Middle frontal gyrus (tissue), 1 donor: ENCODE measurements around the gene ITPA.
"Not testable (repeated sequence)": the region's sequence is repeated elsewhere in the genome, so short reads cannot be mapped to it uniquely, and the experiment has no call there.

Source experiments
- DNase-seq: peaks from one replicate; pipeline ENCODE4 v3.0.0-alpha.2; 2015; ENCODE audit warnings: low spot score; ENCODE audit errors: extremely low spot score

The ITPA gene

DNA sequence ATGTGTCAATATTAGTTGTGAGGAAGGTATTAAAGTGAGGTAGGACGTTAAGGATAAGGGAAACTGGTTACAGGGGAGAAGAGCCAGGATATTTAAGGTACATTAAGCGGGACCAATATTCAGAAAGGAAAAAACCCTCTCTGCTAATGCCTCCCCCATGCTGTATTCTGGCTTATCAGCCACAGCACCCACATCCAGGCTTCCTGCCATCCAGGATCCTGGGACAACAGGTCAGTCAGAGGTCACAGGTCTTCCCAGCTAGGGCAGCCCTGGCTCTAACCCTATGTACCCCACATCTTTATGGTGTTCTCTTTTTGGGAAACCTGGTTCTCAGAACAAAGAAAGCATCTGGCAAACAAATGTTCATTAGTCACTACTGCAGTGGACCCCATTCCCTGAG lies 10.1 kb upstream of the ITPA start:
- DNase-seq, result no peak

DNA sequence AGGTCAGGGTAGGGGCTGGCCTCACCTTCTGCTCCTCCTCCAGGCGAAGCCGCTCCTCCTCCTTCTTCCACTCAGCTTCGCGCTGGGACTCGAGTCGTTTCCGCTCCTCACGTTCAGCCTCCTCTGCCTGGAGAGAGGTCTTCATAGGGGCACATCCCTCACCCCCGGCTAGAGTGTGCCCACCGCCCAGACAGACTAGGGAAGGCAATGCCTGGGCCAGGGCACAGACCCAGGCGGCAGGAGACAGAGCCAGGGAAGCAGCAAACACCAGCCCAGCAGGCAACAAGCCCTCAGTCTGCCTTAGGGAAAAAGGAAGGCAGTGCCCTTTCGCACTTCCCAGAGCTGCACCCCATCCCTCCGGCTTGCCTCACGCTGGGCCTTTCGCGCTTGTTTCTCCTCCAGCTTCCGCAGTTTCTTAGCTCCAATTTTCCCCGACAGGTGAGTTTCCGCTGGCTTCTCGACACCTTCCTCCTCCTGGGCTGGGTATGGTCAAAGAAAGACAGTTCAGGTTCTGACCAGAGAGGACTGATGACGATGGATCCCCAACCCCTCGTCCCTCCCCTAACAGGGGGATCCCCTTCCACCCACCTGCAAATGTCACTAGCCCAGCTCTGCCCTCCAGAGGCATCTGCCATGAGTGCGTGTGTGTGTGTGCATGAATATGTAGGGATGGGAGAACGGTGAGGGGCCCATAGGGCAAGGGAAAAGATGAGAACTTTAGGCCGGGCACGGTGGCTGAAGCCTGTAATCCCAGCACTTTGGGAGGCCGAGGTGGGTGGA lies 9.1 kb upstream of the ITPA start:
- DNase-seq, result no peak

DNA sequence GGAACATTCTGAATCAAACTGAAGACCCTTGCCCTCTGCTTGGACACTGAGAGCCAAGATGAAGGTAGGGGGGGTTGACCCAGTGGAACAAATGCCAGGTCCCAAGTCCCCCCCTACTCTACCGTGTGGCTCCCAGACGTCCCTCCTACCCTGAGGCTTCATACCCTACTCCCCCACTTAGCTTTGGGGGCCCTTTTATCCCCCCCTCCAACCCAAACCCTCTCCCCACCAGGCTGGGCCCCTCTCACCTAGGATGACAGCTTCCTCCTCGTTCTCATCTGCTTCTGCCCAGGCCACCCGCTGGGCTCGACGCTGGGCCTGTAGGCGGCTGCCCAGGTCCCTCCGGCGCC lies 6.4 kb upstream of the ITPA start:
- no peak for DNase-seq

DNA sequence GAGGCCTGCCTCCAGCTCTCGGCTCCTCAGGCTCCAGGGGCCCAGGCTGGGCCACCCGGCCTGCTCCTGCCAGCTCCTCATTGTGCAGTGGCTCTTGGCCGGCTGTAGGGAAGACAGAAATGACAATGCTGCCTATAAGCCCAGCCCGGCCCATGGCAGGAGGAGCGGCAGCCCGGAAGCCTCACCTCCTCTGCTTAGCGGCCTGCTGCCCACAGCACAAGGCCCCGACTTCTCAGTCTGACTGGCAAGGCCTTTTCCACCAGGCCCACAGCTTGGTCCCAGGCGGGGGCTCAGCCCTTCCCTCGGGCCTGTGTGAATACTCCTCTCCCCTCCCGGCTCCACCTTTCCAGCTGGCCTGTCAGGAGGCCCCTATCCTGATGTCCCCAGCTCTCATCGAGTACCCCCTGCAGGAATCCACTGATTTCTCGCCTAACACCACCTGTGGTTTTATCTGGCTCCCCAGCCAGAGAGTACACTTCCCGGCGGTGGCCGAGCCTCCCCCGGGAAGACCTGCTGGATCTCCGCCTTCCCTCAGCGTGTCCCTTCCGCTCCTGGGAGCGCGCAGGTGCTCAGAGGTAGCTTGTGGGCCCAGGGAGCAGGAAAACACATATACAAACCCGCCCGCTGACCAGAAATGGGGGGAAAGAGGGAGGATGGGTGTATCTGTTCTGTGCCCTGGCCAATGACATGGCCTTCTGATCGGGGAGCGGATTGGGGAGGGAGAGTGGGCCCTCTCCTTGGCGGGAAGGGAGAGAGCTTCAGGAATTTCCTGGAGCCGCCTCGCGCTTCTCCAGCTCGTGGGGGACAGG lies 5.8 kb upstream of the ITPA start:
- DNase-seq, result no peak

DNA sequence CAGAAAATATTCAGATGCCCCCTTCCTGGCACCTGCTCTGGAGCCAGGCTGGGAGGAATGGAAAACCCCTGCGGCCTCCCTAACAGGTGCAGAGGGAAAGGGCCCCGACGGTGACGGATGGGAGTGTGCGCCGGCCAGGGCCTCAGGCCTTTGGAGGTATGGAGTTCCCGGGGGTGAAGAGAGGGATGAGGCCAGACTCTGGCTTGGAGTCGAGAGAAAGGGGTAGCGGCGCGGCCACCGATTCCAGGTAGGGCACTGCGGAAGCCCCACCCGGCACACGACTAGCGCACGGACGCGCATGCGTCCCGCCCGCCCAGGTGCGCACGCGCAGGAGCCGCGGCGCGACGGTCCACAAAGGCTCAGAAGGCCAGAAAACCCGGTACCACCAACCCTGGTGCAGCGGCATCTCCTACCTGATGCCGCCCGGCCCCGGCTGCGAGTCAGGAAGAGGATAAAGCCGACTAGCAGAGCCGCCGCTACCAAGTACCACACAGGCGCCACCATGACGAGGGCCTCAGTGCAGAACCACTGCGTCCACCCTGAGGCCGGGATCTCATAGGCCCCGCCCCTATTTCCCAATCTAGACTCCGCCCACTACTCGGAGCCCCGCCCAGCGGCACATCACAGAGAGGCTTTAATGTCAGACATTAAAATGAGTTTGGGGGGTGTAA lies 5.0 kb upstream of the ITPA start, which contains the start of gene DDRGK1:
Gene DDRGK1, minus strand, starts transcription at position 559 of the 671 bp plus-strand sequence. Its CDS starts 55 bp downstream, at position 504.
- DNase-seq, result peak; percentile 71

DNA sequence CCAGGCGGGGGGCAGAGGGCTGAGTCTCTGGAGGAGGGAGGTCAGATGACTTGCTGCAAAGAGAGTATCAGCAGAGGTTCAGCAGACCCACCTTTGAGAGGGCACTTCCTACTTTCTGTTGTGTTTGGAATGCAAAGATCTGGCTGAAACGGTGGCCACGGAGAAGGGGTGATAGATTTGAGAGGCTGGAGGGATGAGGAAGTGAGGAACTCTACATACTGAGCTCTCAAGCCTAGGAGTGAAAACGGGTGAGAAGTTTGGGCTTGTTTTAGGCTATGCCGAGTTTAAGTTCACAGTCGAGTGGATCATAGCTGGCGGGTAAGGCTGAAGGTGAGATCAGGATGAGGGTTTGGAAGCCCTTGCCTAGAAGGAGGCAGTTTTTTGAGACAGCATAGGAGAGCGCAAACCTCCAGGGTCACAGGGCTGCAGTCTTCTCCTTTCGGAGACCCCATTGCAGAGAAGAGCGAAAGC lies 477 bp upstream of the ITPA start:
- no peak for DNase-seq

DNA sequence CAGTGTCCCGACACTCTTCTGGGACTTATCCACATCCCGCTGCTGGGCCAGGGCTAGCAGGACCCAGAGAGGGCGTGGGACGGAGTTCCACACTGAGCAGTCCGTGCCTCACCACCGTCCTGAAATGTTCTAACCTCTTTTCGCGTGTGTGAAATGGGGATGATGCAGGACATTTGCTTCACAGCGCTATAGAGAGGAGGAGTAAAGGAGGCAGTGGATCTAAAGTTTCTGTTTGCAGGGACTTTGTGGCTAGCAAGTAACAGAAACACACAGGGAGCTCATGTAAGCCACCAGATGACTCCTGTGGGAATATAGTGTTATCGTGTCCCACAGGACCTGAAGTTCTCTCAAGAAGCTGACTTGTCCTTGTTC lies 634 bp downstream of the ITPA start:
- no peak for DNase-seq

DNA sequence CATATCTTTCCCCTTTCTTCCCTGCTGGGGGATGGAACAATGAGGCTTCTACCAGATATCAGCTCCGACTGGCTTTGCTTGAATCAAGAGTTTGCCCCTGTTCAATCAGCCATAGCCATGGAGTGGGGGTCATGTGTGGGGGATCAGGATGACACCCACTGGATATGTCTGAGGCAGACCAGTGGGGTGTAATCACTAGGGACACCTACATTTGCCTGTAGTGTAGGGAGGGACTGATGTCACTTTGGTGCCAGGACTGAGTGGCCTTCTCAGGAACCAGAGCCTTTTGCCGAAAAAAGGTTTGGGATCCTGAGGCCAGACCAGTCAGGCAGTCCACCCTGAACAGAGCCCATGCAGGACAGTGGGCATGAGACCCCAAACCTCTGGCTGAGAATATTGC lies 1.0 kb downstream of the ITPA start:
- DNase-seq, result no peak

DNA sequence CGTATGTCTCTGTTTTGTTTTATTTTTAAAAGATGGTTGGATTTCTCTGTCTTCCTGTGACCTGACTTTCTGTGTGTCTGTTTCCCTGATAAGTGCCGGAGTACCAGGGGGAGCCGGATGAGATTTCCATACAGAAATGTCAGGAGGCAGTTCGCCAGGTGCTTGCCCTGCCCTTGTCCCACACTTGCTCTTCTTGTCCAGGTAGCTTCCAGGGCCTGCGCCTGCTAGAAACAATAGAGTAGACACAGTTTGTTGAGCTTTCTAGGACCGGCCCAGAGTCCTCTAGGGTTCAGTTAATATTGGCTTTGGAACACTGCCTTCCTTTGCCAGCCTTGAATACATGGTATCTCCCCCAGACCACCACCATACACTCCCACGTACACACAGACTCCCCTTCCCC lies 3.9 kb downstream of the ITPA start:
- no peak for DNase-seq

DNA sequence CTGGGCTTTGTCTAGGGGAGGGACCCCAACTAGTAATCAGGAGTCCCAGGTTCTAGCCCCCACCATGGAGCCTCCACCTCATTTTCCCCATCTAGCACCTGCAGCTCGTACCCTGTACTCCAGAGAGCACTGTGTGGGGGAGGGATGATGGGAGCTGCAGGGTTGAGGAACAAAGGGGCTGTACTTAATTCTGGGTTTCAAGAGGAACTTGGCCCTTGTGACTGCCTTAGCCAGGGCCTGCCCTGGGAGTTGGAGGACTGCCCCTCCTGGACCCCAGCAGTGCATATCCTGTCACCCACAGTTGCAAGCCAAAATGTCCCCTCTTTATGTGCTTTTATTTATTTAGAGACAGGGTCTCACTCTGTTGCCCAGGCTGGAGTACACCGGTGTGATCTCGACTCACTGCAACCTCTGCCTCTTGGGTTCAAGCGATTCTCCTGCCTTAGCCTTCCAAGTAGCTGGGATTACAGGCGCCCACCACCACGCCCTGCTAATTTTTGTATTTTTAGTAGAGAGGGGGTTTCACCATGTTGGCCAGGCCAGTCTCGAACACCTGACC lies 6.1 kb downstream of the ITPA start:
- not testable (repeated sequence) for DNase-seq

DNA sequence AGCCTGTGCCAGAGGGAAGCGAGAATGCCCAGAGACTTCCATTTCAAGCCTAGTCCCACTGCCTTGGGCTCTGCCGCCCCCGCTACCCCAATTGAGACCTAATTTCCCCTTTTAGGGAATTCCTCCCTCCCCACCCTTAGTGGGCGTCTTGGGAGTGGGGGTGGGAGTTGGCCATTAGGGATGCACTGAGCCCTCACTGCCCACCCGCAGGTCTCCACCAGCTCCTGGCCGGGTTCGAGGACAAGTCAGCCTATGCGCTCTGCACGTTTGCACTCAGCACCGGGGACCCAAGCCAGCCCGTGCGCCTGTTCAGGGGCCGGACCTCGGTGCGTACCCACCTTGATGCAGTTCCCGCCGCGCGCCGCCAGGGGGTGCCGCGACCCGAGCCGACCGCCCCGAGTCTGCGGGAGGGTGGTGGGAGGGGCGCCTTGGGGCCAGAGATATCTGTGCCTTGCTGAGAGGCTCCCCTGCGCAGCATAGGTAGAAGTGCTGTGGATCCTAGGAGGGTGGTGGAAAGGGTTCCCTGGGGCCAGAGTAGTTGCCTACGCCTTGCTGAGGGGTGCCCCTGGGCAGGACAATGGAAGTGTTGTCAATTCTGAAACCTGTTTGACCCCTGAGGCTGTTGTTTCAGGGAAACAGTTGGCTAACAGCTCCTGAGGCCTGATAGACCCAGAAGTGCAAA lies 9.2 kb downstream of the ITPA start:
- DNase-seq, result no peak

DNA sequence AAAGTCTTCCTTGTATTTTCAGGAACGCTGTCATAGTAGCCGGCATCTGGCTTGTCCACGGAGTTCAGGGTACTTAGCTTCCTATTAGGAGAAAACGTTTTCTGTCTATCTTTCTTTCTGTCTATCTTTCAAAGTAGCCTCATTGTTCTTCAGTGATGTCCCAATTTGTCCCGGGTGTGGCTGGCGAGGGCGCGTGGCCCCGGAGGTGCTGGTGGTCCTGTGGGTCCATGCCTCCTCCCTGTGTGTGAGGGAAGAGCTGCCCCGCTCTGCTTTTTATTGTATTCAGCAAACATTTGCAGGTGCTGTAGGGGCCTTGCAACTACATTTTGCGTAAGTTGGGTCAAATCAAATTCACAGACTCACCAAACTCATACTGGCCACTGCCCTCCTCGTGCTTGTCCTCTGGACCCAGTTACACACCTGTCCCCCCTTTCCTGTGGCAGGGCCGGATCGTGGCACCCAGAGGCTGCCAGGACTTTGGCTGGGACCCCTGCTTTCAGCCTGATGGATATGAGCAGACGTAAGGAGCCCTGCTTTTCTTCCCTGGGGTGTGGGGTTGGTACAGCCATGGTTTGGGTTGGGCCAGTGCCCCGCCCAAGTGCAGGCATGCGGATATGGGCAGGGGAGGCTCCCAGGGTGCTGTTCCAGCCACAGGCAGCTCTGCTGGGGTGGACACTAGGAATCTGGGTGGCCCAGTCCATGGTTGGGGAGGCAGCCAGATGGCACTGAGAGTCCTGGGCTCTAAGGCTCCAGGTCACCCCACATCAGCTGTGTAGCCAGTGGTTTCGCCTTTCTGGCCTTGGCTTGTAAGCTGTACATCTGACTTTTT lies 12.3 kb downstream of the ITPA start:
- no peak for DNase-seq

DNA sequence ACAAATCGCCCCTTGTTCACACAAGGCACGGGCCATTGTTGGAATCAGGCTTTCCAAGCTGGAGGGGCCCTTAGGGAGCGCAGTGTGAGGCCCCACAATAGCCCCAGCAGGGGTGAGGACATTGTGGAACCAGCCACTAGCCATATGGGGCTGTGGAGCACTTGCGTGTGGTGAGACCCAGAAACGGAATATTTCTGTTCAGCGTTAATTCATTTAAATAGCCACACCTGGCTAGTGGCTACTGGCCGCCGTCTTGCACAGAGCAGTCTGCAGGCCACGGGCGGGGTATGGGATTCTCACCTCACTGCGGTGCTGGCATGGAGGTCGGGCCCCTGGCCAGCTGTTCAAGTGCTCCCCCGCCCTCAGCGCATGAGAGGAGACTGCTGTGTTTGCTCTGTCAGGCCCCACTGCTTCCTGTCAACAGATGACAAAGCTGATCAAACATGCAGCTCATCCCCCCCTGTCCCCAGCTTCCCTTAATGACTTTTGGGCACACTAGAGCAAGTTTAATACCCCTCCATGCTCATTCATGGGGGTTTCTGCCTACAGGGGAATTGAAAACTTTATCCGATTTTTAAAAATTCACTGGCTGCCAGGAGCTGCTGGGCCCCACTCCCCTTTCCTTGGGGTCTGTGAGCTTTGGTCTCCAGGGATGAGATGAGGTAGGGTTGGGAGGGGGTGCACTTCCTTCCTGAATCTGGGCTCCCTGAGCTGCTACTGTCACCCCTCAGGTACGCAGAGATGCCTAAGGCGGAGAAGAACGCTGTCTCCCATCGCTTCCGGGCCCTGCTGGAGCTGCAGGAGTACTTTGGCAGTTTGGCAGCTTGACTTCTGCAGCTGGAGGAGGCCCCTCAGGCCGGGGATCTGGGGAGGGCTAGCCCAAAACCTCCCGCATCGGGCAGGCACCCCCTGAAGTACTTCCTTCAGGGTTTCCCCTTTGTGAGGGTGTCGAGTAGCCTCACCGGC lies 13.6 kb downstream of the ITPA start:
- no peak for DNase-seq

DNA sequence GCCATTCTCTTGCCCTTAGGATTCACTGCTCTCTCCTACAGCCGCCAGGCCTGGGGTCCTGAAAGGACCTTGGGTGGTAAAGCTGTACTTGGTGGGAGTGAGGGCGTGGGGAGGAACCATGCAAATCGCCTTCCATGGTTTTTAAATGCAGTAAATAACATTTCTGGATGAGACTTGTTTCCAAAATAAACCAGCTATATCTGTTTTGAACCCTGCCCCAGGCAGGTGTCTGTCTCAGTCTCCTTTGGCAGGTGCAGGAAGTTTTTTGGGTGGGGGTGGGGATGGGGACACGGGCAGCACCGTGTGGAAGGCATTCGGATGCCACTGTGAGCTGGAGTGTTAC lies 14.3 kb downstream of the ITPA start:
- DNase-seq, result no peak

DNA sequence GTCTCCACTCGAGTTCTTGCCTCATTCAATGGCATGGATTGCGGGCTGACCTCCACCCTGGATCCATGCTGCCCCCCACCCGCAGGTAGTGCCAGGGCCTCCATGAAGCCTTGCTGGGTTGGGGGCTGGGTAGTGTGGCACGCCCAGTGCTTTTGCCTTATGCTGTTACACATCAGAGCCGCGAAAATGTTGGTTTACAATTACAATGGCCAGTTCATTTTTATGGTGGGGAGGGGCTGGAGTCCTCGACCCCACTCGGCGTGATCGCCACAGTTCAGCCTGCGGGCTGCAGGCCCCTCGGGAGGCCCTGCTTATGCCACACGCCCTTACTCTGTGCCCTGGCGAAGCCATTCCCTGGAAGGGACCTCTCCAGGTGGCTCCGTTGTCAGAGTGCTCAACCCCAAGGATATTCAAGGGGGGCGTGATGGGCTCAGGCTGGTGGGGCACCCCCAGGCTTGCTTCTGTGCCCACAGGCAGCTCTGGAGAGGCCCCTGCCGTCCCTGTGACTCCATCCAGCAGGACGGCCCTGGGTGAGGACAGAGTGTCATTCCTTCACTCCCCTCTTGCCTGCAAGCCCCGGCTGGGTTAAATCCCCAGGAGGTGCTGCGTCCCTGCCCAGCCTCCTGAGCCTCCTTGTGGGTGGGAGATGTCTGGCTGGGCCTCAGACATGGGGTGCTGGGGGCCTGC lies 14.8 kb downstream of the ITPA start:
- no peak for DNase-seq

DNA sequence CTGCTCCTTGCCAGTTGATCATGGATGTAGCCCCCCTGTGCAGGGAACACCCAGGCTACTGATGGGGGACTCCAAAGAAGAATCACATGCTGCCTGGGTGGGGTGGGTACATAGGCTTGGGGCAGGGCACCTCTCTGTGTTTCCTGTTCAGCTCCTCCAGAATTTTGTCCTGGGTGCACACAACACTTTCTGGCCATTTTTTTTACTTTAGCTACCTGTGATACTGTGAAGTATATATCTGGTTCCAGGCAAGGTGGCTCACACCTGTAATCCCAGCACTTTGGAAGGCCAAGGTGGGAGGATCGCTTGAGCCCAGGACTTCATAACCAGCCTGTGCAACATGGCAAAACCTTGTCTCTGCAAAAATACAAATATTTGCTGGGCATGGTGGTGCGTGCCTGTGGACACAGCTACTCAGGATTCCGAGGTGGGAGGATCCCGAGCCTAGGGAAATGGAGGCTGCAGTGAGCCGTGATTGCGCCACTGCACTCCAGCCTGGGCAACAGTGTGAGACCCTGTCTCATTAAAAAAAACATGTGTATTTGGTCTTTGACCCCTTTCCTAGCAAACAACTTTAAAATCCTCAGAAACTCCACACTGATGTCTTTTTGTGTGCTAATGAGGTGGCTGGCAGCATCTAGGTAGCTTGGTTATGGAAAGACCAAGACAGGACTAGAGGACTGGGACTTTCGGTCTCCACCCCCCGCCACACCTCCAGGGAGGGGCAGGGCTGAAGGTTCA lies 15.6 kb downstream of the ITPA start:
- no peak for DNase-seq

DNA sequence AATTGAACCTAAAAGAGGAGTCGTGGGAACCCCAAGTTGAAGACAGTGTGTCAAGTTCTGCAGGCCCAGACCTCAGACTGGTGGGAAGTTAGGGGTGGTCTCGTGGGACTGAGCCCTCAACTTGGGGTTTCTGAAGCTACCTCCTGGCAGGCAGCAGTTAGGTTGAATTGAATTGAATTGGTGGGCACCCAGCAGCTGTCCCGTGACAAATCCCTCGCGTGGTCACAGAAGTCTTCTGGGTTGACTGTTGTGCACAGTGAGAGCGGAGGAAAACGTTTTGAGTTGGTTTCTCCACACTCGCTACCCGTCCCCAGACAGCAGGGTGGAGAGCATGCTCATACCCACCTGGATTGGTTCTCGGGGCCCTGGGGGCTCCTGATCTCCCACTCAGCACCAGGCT lies 16.8 kb downstream of the ITPA start:
- no peak for DNase-seq

DNA sequence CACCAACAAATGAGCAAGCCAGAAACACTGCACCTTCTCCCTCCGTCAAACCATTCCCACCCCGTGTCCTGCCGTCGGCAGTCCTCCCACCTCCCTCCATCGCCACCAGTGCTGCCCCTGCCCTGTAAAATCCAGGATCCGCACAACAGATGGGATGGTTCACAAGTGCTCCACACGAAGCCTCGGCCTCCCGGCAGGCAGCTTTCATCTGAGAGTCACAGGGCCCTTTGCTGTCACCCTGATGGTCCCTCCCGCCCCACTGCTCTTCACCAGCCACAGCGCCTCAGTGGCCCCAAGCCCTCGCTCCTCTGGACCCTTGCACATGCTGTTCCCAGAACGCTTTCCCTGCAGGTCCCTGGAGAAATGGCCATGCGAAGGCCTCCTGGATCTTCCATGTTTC lies 17.6 kb downstream of the ITPA start:
- no peak for DNase-seq
